MM.1S (cell line): Measurements from ENCODE around the gene NEMP1.
"Not testable (repeated sequence)": the region's sequence is repeated elsewhere in the genome, so short reads cannot be mapped to it uniquely, and the experiment has no call there.

ENCODE experiments used
- DNase-seq: peaks from one replicate; pipeline ENCODE4 v3.0.0-alpha.2; 2015
- H2AFZ ChIP-seq: fragments of 300-600 bp; sonication (generic); 2 replicates; pipeline ENCODE4 v1.6.0; 2016; ENCODE audit warnings: antibody characterized with exemption, low read length
- H3F3A ChIP-seq: fragments of 300-600 bp; sonication (generic); 2 replicates; pipeline ENCODE4 v1.6.1; 2016; ENCODE audit warnings: mild to moderate bottlenecking, antibody characterized with exemption, low read length, moderate library complexity, mixed read lengths; ENCODE audit not compliant: insufficient read depth
- H3K27ac ChIP-seq: fragments of 300-600 bp; sonication (generic); 2 replicates; pipeline ENCODE4 v1.5.1; 2016; ENCODE audit warnings: mild to moderate bottlenecking, low read length
- H3K27me3 ChIP-seq: fragments of 300-600 bp; sonication (generic); replicated peaks from 2 replicates; pipeline ENCODE4 v1.6.0; 2016; ENCODE audit warnings: low read length; ENCODE audit not compliant: insufficient read depth
- H3K36me3 ChIP-seq: fragments of 300-600 bp; sonication (generic); replicated peaks from 2 replicates; pipeline ENCODE4 v1.6.1; 2016; ENCODE audit warnings: mild to moderate bottlenecking, low read length, mixed read lengths; ENCODE audit not compliant: insufficient read depth
- H3K4me1 ChIP-seq: fragments of 300-600 bp; sonication (generic); 2 replicates; pipeline ENCODE4 v1.6.1; 2016; ENCODE audit warnings: low read length, mixed read lengths
- H3K4me2 ChIP-seq: fragments of 300-600 bp; sonication (generic); 2 replicates; pipeline ENCODE4 v1.6.0; 2016; ENCODE audit warnings: low read depth, low read length
- H3K4me3 ChIP-seq: fragments of 300-600 bp; sonication (generic); 2 replicates; pipeline ENCODE4 v1.5.1; 2016; ENCODE audit warnings: low read length, mixed read lengths
- H3K79me2 ChIP-seq: fragments of 300-600 bp; sonication (generic); 2 replicates; pipeline ENCODE4 v1.6.1; 2016; ENCODE audit warnings: mixed run types, low read length, mixed read lengths
- H3K9ac ChIP-seq: fragments of 300-600 bp; sonication (generic); 2 replicates; pipeline ENCODE4 v1.6.1; 2016; ENCODE audit warnings: low read length, mixed read lengths
- H3K9me2 ChIP-seq: fragments of 300-600 bp; sonication (generic); replicated peaks from 2 replicates; pipeline ENCODE4 v1.6.1; 2016; ENCODE audit warnings: mild to moderate bottlenecking, low read length, mixed read lengths; ENCODE audit not compliant: insufficient read depth
- H3K9me3 ChIP-seq: fragments of 300-600 bp; sonication (generic); replicated peaks from 2 replicates; pipeline ENCODE4 v1.6.1; 2016; ENCODE audit warnings: mild to moderate bottlenecking, low read length, mixed read lengths; ENCODE audit not compliant: insufficient read depth
- H4K20me1 ChIP-seq: fragments of 300-600 bp; sonication (generic); 2 replicates; pipeline ENCODE4 v1.6.1; 2016; ENCODE audit warnings: mild to moderate bottlenecking, low read length, moderate library complexity, mixed read lengths; ENCODE audit not compliant: insufficient read depth
- EZH2 ChIP-seq: fragments of 300-600 bp; sonication (generic); optimal IDR thresholded peaks from 2 replicates; pipeline ENCODE3; 2017; ENCODE audit warnings: low read depth, mild to moderate bottlenecking, antibody characterized with exemption, low read length, mixed read lengths
- EZH2phosphoT487 ChIP-seq: fragments of 300-600 bp; sonication (generic); IDR thresholded peaks from 2 replicates; pipeline ENCODE4 v1.6.1; 2018; ENCODE audit warnings: antibody characterized with exemption, low read length
- TF ChIP-seq, protein P1 (sequence below): fragments of 300-600 bp; sonication (generic); IDR thresholded peaks from 2 replicates; pipeline ENCODE4 v1.5.1; 2016; ENCODE audit warnings: antibody characterized with exemption, low read length, mixed read lengths

NEMP1 gene

DNA sequence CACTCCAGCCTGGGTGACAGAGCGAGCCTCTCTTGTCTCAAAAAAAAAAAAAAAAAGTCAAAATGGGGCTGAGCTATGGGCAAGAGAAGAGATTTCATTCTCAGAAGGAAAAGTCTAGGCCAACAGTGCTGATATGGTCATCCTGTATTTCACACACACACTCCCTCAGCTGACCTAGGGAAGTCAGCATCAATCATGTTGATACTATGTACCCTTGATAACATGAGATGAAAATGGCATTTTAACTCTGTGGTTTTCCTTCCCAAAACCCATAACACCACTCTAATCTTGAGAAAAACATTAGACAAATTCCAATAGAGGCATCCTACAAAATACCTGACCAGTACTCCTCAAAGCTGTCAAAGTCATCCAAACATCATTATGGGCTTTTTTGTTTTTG lies 2.3 kb upstream of the NEMP1 start:
- Histone ChIP-seq H3K4me3 (no peak overlapping the region), H3K4me2 (no peak overlapping the region)

DNA sequence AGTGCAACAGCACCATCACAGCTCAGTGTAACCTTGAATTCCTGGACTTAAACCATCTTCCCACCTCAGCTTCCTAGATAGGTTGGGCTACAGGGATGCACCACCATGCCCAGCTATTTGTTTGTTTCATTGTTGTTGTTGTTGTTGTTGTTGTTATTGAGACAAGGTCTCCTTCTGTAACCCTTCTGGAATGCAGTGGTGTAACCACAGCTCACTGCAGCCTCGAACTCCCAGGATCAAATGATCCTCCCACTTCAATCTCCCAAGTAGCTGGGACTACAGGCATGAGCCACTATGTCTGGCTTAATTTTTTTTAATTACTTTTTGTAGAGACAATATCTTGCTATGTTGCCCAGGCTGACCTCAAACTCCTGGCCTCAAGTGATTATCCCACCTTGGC lies 1.2 kb upstream of the NEMP1 start:
- TF ChIP-seq EZH2, result no peak
- no peak for TF ChIP-seq EZH2phosphoT487
- TF ChIP-seq, protein P1, sequence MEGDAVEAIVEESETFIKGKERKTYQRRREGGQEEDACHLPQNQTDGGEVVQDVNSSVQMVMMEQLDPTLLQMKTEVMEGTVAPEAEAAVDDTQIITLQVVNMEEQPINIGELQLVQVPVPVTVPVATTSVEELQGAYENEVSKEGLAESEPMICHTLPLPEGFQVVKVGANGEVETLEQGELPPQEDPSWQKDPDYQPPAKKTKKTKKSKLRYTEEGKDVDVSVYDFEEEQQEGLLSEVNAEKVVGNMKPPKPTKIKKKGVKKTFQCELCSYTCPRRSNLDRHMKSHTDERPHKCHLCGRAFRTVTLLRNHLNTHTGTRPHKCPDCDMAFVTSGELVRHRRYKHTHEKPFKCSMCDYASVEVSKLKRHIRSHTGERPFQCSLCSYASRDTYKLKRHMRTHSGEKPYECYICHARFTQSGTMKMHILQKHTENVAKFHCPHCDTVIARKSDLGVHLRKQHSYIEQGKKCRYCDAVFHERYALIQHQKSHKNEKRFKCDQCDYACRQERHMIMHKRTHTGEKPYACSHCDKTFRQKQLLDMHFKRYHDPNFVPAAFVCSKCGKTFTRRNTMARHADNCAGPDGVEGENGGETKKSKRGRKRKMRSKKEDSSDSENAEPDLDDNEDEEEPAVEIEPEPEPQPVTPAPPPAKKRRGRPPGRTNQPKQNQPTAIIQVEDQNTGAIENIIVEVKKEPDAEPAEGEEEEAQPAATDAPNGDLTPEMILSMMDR, result no peak
- Histone ChIP-seq H3F3A (peaks cover 6% of the 10 kb centered on the region; the same call in 1 of the 2 replicates), H3K4me3 (peak overlapping the region; percentile 59; the same call in 1 of the 2 replicates), H4K20me1 (no peaks in the 10 kb centered on the region), H3K27me3 (no peaks in the 10 kb centered on the region), H3K9ac (no peak overlapping the region), H3K27ac (no peak overlapping the region; the same call in 1 of the 2 replicates), H3K4me2 (peak overlapping the region; percentile 79; the same call in 1 of the 2 replicates), H3K79me2 (peaks cover 27% of the 10 kb centered on the region), H3K36me3 (no peaks in the 10 kb centered on the region), H3K4me1 (peaks cover 8% of the 10 kb centered on the region), H2AFZ (peak overlapping the region; percentile 72; the same call in 1 of the 2 replicates), H3K9me3 (no peaks in the 10 kb centered on the region), H3K9me2 (no peaks in the 10 kb centered on the region)
- no peak for DNase-seq

More for the DNA sequence above, 2.3 kb upstream of the NEMP1 start:
- no peaks in the 10 kb centered on the region for H3K9me2 ChIP-seq
- no peak overlapping the region for H3K27ac ChIP-seq
- H3K36me3 ChIP-seq, result no peaks in the 10 kb centered on the region
- peaks cover 10% of the 10 kb centered on the region for H3K4me1 ChIP-seq
- no peaks in the 10 kb centered on the region for H4K20me1 ChIP-seq
- peaks cover 6% of the 10 kb centered on the region; the same call in 1 of the 2 replicates for H3F3A ChIP-seq
- DNase-seq, result no peak
- no peaks in the 10 kb centered on the region for H3K9me3 ChIP-seq
- H3K27me3 ChIP-seq, result no peaks in the 10 kb centered on the region
- peaks cover 24% of the 10 kb centered on the region for H3K79me2 ChIP-seq
- no peak overlapping the region for H2AFZ ChIP-seq
- H3K9ac ChIP-seq, result no peak overlapping the region
- TF ChIP-seq EZH2, result no peak
- no peak for TF ChIP-seq EZH2phosphoT487
- TF ChIP-seq, protein P1, result no peak

DNA sequence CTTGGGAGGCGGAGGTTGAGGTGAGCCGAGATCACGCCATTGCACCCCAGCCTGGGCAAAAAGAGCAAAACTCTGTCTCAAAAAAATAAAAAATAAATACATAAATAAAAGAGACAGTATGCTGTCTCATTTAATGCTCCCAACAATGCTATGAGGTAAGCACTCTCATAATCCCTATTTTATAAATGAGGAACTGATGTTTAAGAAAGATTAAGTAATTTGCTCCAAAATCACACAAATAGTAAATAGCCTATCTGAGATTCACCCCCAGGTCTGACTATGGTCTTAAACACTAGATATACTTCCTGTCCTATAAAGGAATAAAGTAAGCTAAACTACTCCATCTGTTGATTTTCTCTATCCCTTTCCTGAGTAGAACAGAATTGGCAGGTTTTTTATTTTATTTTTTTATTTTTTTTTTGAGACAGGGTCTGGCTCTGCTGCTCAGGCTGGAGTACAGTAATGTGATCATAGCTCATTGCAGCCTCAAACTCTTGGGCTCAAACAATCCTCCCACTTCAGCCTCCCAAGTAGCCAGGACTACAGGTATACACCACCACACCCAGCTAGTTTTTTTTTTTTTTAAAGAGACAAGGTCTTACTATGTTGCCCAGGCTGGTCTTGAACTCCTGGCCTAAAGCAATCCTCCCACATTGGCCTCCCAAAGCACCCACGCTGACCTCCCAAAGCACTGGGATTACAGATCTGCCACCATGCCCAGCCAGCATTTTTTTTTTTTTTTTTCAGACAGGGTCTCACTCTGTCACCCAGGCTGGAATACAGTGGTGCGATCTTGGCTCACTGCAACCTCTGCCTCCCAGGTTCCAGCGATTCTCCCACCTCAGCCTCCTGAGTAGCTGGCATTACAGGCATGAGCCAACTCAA lies 4.8 kb downstream of the NEMP1 start:
- H2AFZ ChIP-seq, H3K9ac ChIP-seq, H3K9me2 ChIP-seq, H3K9me3 ChIP-seq, H3K27me3 ChIP-seq, H3K4me2 ChIP-seq, H3K36me3 ChIP-seq, H3K4me1 ChIP-seq, H3K4me3 ChIP-seq, H3K27ac ChIP-seq, H3F3A ChIP-seq, H4K20me1 ChIP-seq, DNase-seq: not testable (repeated sequence)
- peaks cover 50% of the 10 kb centered on the region for H3K79me2 ChIP-seq

DNA sequence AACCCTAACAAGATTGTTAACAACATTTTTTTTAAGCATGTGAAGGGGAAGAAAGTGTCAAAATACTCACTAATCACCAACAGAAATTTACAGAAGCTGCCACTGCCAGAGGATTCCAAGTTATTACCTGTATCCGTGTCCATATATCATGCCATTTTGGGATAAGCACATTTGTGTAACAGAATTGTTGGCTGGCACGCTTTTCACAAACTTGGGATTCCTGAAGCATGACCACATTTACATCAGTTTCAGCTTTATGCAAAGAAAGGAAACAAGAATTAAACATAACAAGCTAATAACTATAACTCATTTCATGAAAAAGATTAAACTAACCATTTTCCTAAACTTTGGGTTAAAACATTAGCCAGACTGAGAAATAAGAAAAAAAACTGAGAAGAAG lies 5.9 kb downstream of the NEMP1 start:
- Histone ChIP-seq H4K20me1 (no peaks in the 10 kb centered on the region), H2AFZ (no peak overlapping the region), H3K36me3 (peaks cover 6% of the 10 kb centered on the region; the same call in 1 of the 2 replicates), H3K4me2 (no peak overlapping the region), H3F3A (peaks cover 3% of the 10 kb centered on the region; the same call in 1 of the 2 replicates), H3K4me1 (no peaks in the 10 kb centered on the region), H3K27ac (no peak overlapping the region), H3K9me3 (no peaks in the 10 kb centered on the region), H3K79me2 (peaks cover 41% of the 10 kb centered on the region), H3K9me2 (no peaks in the 10 kb centered on the region), H3K9ac (no peak overlapping the region), H3K4me3 (no peak overlapping the region), H3K27me3 (no peaks in the 10 kb centered on the region)
- TF ChIP-seq EZH2 (no peak), EZH2phosphoT487 (no peak)
- TF ChIP-seq, protein P1, result no peak
- DNase-seq, result no peak
